Endothelial cell of umbilical vein (primary cell): ENCODE results near the gene CDK10. TPM values are rescaled to one million over a fixed set of nuclear protein-coding genes. Genes with fewer than 3 reads are reported as not detected.

ENCODE experiments used
- BruUV-seq: library from RNA; stranded (reverse); fragments of 400-500 nt; replicated peaks from 2 replicates; lab custom pipeline; 2021; lab: Mats Ljungman, UMichigan
- CTCF ChIA-PET: fragments of 300-600, 350-600 bp; sonication (Branson Sonifier 250); formaldehyde crosslinking; loops from one replicate; lab custom pipeline; 2021; ENCODE audit warnings: antibody characterized with exemption, inconsistent platforms; lab: Charles Lee
- POLR2A ChIA-PET: fragments of 300-600, 350-600 bp; sonication (Branson Sonifier 250); formaldehyde crosslinking; loops from one replicate; lab custom pipeline; 2021; ENCODE audit warnings: antibody characterized with exemption, inconsistent platforms; lab: Charles Lee
- DNase-seq: peaks from one replicate; pipeline ENCODE4 v3.0.0-alpha.2; 2011; ENCODE audit warnings: low read depth, low spot score
- FAIRE-seq: peaks from 2 replicates; lab custom pipeline; 2011; peaks lifted over from hg19 to GRCh38; lab: Jason Lieb, UNC
- H2AFZ ChIP-seq: 2 replicates; pipeline ENCODE4 v1.6.0; 2012; ENCODE audit warnings: low read depth, low read length, control low read depth, inconsistent platforms
- H3K27ac ChIP-seq: 2 replicates; pipeline ENCODE4 v1.5.1; 2011; ENCODE audit warnings: low read depth, mild to moderate bottlenecking, control low read depth, low read length, moderate library complexity; ENCODE audit not compliant: insufficient read depth
- H3K27me3 ChIP-seq, 2 experiments: 2 replicates each; pipeline versions ENCODE4 v1.6.0 to v1.6.1; 2011; ENCODE audit warnings: low read length in 2 of 2, mixed read lengths in 1 of 2; ENCODE audit not compliant: control insufficient read depth in 2 of 2, insufficient read depth in 2 of 2
- H3K36me3 ChIP-seq, 2 experiments: 2 replicates in 1 of 2; 3 replicates in 1 of 2; pipeline ENCODE4 v1.5.1; 2011; ENCODE audit warnings: low read length in 2 of 2, mild to moderate bottlenecking in 1 of 2, moderate library complexity in 1 of 2; ENCODE audit not compliant: control insufficient read depth in 2 of 2, insufficient read depth in 2 of 2; ENCODE audit errors: extremely low read depth in 1 of 2
- H3K4me1 ChIP-seq: 3 replicates; pipeline ENCODE4 v1.5.1; 2011; ENCODE audit warnings: mild to moderate bottlenecking, low read length; ENCODE audit not compliant: control insufficient read depth, insufficient read depth; ENCODE audit errors: extremely low read depth
- H3K4me2 ChIP-seq: 2 replicates; pipeline ENCODE4 v1.6.1; 2011; ENCODE audit warnings: low read length, control low read depth, mixed read lengths; ENCODE audit not compliant: insufficient read depth
- H3K4me3 ChIP-seq, 3 experiments: fragments of 200-600 bp in 1 of 3; sonication (generic), shearing (Covaris generic) in 1 of 3; replicated peaks in 1 of 3; 2 replicates each; pipeline ENCODE4 v1.5.1; 2011 to 2016; ENCODE audit warnings: control low read depth in 3 of 3, low read length in 3 of 3, mild to moderate bottlenecking in 2 of 3, inconsistent platforms in 1 of 3, low read depth in 1 of 3, moderate library complexity in 1 of 3; ENCODE audit not compliant: insufficient read depth in 1 of 3
- H3K79me2 ChIP-seq: 2 replicates; pipeline ENCODE4 v1.6.0; 2012; ENCODE audit warnings: low read length, inconsistent platforms; ENCODE audit not compliant: control insufficient read depth, insufficient read depth
- H3K9ac ChIP-seq: replicated peaks from 2 replicates; pipeline ENCODE3; 2011; ENCODE audit warnings: low read length, control low read depth; ENCODE audit not compliant: insufficient read depth; ENCODE audit errors: extremely low read depth
- H3K9me1 ChIP-seq: replicated peaks from 3 replicates; pipeline ENCODE4 v1.6.0; 2011; ENCODE audit warnings: mild to moderate bottlenecking, low read length; ENCODE audit not compliant: control insufficient read depth, insufficient read depth; ENCODE audit errors: extremely low read depth
- H3K9me3 ChIP-seq: replicated peaks from 2 replicates; pipeline ENCODE4 v1.5.1; 2012; ENCODE audit warnings: low read length, inconsistent platforms; ENCODE audit not compliant: control insufficient read depth, insufficient read depth
- H4K20me1 ChIP-seq: replicated peaks from 2 replicates; pipeline ENCODE3; 2011; ENCODE audit warnings: mild to moderate bottlenecking, low read length; ENCODE audit not compliant: control insufficient read depth, insufficient read depth; ENCODE audit errors: extremely low read depth
- EZH2 ChIP-seq: IDR thresholded peaks from 2 replicates; pipeline ENCODE4 v1.6.1; 2012; ENCODE audit warnings: borderline replicate concordance, low read depth, mild to moderate bottlenecking, moderate library complexity, low read length, inconsistent platforms; ENCODE audit not compliant: severe bottlenecking
- FOS ChIP-seq: IDR thresholded peaks from 2 replicates; pipeline ENCODE4 v1.6.1; 2011; ENCODE audit warnings: mild to moderate bottlenecking, low read length, moderate library complexity, borderline replicate concordance; ENCODE audit not compliant: insufficient read depth
- GATA2 ChIP-seq: IDR thresholded peaks from 2 replicates; pipeline ENCODE4 v1.7.0; 2011; ENCODE audit warnings: low read depth, mild to moderate bottlenecking, moderate library complexity, mixed read lengths, low read length; ENCODE audit not compliant: insufficient read length, insufficient read depth
- JUN ChIP-seq: IDR thresholded peaks from 2 replicates; pipeline ENCODE4 v1.6.1; 2011; ENCODE audit warnings: borderline replicate concordance, low read depth; ENCODE audit not compliant: insufficient read length, insufficient read depth
- MYC ChIP-seq: IDR thresholded peaks from one replicate; pipeline ENCODE4 v1.6.1; 2011; ENCODE audit warnings: mild to moderate bottlenecking, low read depth, low read length
- POLR2A ChIP-seq: IDR thresholded peaks from 2 replicates; pipeline ENCODE4 v1.6.1; 2012; ENCODE audit warnings: low read depth, mild to moderate bottlenecking, control low read depth, low read length
- POLR2AphosphoS5 ChIP-seq: IDR thresholded peaks from 2 replicates; pipeline ENCODE4 v1.6.1; 2012; ENCODE audit warnings: low read depth, mild to moderate bottlenecking, control low read depth, low read length, moderate library complexity; ENCODE audit not compliant: insufficient read depth
- dilution Hi-C: fragments of 300-500 bp; cut with MboI; formaldehyde crosslinking; loops from one replicate; pipeline ENCODE4 v1.15.0; 2019; ENCODE audit warnings: low sequenced_read_pairs; ENCODE audit not compliant: extremely low pct_ligation_motif_present
- intact Hi-C: fragments of 100-400 bp; cut with micrococcal nuclease; formaldehyde crosslinking; loops from one replicate; pipeline ENCODE4 v1.10.0; 2022
- polyA plus RNA-seq, 4 experiments: library from polyadenylated mRNA; depleted of rRNA in 3 of 4; stranded (reverse) in 3 of 4; unstranded in 1 of 4; fragments of >200 nt; gene quantifications; 2 replicates each; pipeline versions ENCODE4 v1.2.1 to v1.2.3, GENCODE V29; 2011 to 2012; ENCODE audit warnings: missing spikeins in 1 of 4
- total RNA-seq: library from RNA; stranded (reverse); gene quantifications from 2 replicates; pipeline ENCODE4 v1.2.3, GENCODE V29; 2021
- TF ChIP-seq, protein P1 (sequence below): IDR thresholded peaks from 2 replicates; pipeline ENCODE4 v1.6.1; 2011; ENCODE audit not compliant: insufficient read depth, insufficient read length
- TF ChIP-seq, protein P2 (sequence below), 2 donors: IDR thresholded peaks; 1 replicate in 1 of 2; 2 replicates in 1 of 2; pipeline ENCODE4 v1.5.1; 2011; ENCODE audit warnings: low read length in 2 of 2, mild to moderate bottlenecking in 2 of 2, moderate library complexity in 2 of 2, control low read depth in 1 of 2, inconsistent platforms in 1 of 2, low read depth in 1 of 2; ENCODE audit not compliant: insufficient read depth in 1 of 2; ENCODE audit errors: extremely low read depth in 1 of 2

Gene CDK10
- total and polyA plus RNA-seq, 2 donors (not counting 3 experiments of a cell fraction or from before 2014, with no cell fraction given) = 74.5 to 99.9 TPM

DNA sequence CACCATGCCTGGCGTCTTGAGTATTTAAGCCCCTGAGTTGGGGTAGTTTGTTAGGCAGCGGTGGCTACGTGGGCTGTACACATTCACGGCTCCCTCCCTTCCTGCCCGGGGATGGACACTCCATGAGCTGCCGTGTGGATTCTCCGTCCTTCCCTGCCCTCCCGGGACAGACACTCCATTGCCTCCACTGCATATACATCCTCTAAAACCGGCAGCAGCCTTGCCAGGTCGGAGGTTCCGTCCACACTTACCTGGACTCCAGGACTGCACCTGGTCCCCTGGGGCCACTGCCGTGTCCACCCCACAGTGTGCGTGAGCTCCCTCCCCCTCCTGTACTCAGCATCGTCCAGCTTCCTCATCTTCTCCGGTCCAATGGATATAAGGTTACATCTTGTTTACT is 18.5 kb downstream of the CDK10 start:
- no peaks in the 10 kb centered on the region for H3K36me3 ChIP-seq
- no TSS peak for BruUV-seq
- ChIA-PET POLR2A (interaction anchor here (0.6 kb wide), 1 partner anchor 245 kb away, joined by 3 read pairs; no protein-coding TSS in a partner anchor), CTCF (interaction anchor here (1.7 to 6.4 kb wide), 6 partner anchors 14 to 156 kb away, joined by 6 to 119 read pairs (median 12); no protein-coding TSS in a partner anchor)
- no peaks in the 10 kb centered on the region for H3K9me3 ChIP-seq
- H3K9me1 ChIP-seq = no peaks in the 10 kb centered on the region
- no peak overlapping the region for H3K27ac ChIP-seq
- DNase-seq = no peak
- no peak for FAIRE-seq
- dilution Hi-C loops = no loop called here
- peaks cover 9% of the 10 kb centered on the region for H3K4me1 ChIP-seq
- no peak overlapping the region for H3K4me2 ChIP-seq
- intact Hi-C loops = no loop called here
- no peaks in the 10 kb centered on the region for H4K20me1 ChIP-seq
- TF ChIP-seq JUN (no peak), POLR2A (no peak), GATA2 (no peak), FOS (no peak), EZH2 (no peak), MYC (no peak), POLR2AphosphoS5 (no peak)
- TF ChIP-seq, protein P1, sequence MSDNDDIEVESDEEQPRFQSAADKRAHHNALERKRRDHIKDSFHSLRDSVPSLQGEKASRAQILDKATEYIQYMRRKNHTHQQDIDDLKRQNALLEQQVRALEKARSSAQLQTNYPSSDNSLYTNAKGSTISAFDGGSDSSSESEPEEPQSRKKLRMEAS = no peak
- TF ChIP-seq, protein P2, sequence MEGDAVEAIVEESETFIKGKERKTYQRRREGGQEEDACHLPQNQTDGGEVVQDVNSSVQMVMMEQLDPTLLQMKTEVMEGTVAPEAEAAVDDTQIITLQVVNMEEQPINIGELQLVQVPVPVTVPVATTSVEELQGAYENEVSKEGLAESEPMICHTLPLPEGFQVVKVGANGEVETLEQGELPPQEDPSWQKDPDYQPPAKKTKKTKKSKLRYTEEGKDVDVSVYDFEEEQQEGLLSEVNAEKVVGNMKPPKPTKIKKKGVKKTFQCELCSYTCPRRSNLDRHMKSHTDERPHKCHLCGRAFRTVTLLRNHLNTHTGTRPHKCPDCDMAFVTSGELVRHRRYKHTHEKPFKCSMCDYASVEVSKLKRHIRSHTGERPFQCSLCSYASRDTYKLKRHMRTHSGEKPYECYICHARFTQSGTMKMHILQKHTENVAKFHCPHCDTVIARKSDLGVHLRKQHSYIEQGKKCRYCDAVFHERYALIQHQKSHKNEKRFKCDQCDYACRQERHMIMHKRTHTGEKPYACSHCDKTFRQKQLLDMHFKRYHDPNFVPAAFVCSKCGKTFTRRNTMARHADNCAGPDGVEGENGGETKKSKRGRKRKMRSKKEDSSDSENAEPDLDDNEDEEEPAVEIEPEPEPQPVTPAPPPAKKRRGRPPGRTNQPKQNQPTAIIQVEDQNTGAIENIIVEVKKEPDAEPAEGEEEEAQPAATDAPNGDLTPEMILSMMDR (IDR thresholded peaks at IDR 0.05; ENCODE audit: extremely low read depth in 1 of 2, insufficient read depth in 1 of 2, low read depth in 1 of 2, low read length in 2 of 2) = no peak
- H3K9ac ChIP-seq = no peak overlapping the region
- no peak overlapping the region for H2AFZ ChIP-seq
- no peaks in the 10 kb centered on the region for H3K27me3 ChIP-seq
- H3K79me2 ChIP-seq = no peaks in the 10 kb centered on the region
- H3K4me3 ChIP-seq = no peak overlapping the region
